ENCODE measurements around the gene MT1A.

Gene MT1A

GRCh38 chr16:56688762-56689161 lies 50.3 kb downstream of the MT1A start:
- H3K4me3 ChIP-seq (ENCODE audit: low read depth in 1 of 2, low read length in 2 of 2), result no peak overlapping the region
- H2AFZ ChIP-seq (ENCODE audit: low read depth, low read length), result no peak overlapping the region
- no peak overlapping the region for H3K27ac ChIP-seq (ENCODE audit: low read length)
- TF ChIP-seq, protein P1, sequence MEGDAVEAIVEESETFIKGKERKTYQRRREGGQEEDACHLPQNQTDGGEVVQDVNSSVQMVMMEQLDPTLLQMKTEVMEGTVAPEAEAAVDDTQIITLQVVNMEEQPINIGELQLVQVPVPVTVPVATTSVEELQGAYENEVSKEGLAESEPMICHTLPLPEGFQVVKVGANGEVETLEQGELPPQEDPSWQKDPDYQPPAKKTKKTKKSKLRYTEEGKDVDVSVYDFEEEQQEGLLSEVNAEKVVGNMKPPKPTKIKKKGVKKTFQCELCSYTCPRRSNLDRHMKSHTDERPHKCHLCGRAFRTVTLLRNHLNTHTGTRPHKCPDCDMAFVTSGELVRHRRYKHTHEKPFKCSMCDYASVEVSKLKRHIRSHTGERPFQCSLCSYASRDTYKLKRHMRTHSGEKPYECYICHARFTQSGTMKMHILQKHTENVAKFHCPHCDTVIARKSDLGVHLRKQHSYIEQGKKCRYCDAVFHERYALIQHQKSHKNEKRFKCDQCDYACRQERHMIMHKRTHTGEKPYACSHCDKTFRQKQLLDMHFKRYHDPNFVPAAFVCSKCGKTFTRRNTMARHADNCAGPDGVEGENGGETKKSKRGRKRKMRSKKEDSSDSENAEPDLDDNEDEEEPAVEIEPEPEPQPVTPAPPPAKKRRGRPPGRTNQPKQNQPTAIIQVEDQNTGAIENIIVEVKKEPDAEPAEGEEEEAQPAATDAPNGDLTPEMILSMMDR (IDR thresholded peaks at IDR 0.05; ENCODE audit: borderline replicate concordance, extremely low read depth, low read length, poor library complexity, severe bottlenecking), result no peak
- TF ChIP-seq EZH2 (IDR thresholded peaks at IDR 0.05; ENCODE audit: borderline replicate concordance, low read depth, low read length, severe bottlenecking), result no peak
- H3K4me1 ChIP-seq (ENCODE audit: insufficient read depth, low read length), result peaks cover 1% of the 10 kb centered on the region
- ATAC-seq (ENCODE audit: insufficient read depth, low read depth), result no peak
- H3K9ac ChIP-seq (ENCODE audit: low read depth, low read length), result no peak overlapping the region
- DNase-seq, result no peak
- H4K20me1 ChIP-seq (ENCODE audit: insufficient read depth, low read length), result no peaks in the 10 kb centered on the region
- H3K27me3 ChIP-seq (ENCODE audit: insufficient read depth, low read length, poor library complexity), result no peaks in the 10 kb centered on the region
- no peaks in the 10 kb centered on the region for H3K79me2 ChIP-seq (ENCODE audit: insufficient read depth, low read length)
- no peaks in the 10 kb centered on the region for H3K9me3 ChIP-seq (ENCODE audit: insufficient read depth, low read length, severe bottlenecking)
- H3K4me2 ChIP-seq (ENCODE audit: insufficient read depth, low read length), result no peak overlapping the region
- H3K36me3 ChIP-seq (ENCODE audit: insufficient read depth, low read length), result no peaks in the 10 kb centered on the region

GRCh38 chr16:56689171-56689570 lies 50.7 kb downstream of the MT1A start:
- no peaks in the 10 kb centered on the region for H3K27me3 ChIP-seq (ENCODE audit: insufficient read depth, low read length, poor library complexity)
- H3K27ac ChIP-seq (ENCODE audit: low read length), result no peak overlapping the region
- DNase-seq (no peak), ATAC-seq (ENCODE audit: insufficient read depth, low read depth) (no peak)
- TF ChIP-seq, protein P1 (IDR thresholded peaks at IDR 0.05; ENCODE audit: borderline replicate concordance, extremely low read depth, low read length, poor library complexity, severe bottlenecking), result no peak
- no peak for TF ChIP-seq EZH2 (IDR thresholded peaks at IDR 0.05; ENCODE audit: borderline replicate concordance, low read depth, low read length, severe bottlenecking)
- no peak overlapping the region for H3K9ac ChIP-seq (ENCODE audit: low read depth, low read length)
- H2AFZ ChIP-seq (ENCODE audit: low read depth, low read length), result no peak overlapping the region
- no peaks in the 10 kb centered on the region for H3K4me1 ChIP-seq (ENCODE audit: insufficient read depth, low read length)
- H4K20me1 ChIP-seq (ENCODE audit: insufficient read depth, low read length), result no peaks in the 10 kb centered on the region
- H3K4me2 ChIP-seq (ENCODE audit: insufficient read depth, low read length), result no peak overlapping the region
- no peaks in the 10 kb centered on the region for H3K79me2 ChIP-seq (ENCODE audit: insufficient read depth, low read length)
- no peaks in the 10 kb centered on the region for H3K9me3 ChIP-seq (ENCODE audit: insufficient read depth, low read length, severe bottlenecking)
- H3K36me3 ChIP-seq (ENCODE audit: insufficient read depth, low read length), result no peaks in the 10 kb centered on the region
- H3K4me3 ChIP-seq (ENCODE audit: low read depth in 1 of 2, low read length in 2 of 2), result no peak overlapping the region
